AG04450 (cell line): ENCODE measurements around the gene TTLL11. TPM values are rescaled to one million over a fixed set of nuclear protein-coding genes. Genes with fewer than 3 reads are reported as not detected.

ENCODE experiments used
- CTCF ChIA-PET: fragments of 300-600, 350-600 bp; formaldehyde crosslinking; extraction: SDS; loops from one replicate; lab custom pipeline; 2022; ENCODE audit warnings: antibody characterized with exemption, inconsistent platforms; lab: Charles Lee
- POLR2A ChIA-PET: fragments of 350-600 bp; formaldehyde crosslinking; extraction: SDS; loops from one replicate; lab custom pipeline; 2021; ENCODE audit warnings: antibody characterized with exemption, inconsistent platforms; lab: Yijun Ruan, JAX
- DNase-seq: peaks from one replicate; pipeline ENCODE4 v3.0.0-alpha.2; 2011; ENCODE audit warnings: low read depth, low spot score
- H3K27ac ChIP-seq: one replicate; pipeline ENCODE4 v1.5.1; 2012; ENCODE audit warnings: low read depth, low read length, control low read depth
- H3K27me3 ChIP-seq: one replicate; pipeline ENCODE4 v1.6.0; 2012; ENCODE audit warnings: low read length; ENCODE audit not compliant: control insufficient read depth, insufficient read depth
- H3K4me3 ChIP-seq: 2 replicates; pipeline ENCODE4 v1.5.1; 2011; ENCODE audit warnings: mild to moderate bottlenecking, low read depth, low read length, control low read depth
- H3K9me3 ChIP-seq: 2 replicates; pipeline ENCODE4 v1.5.1; 2012; ENCODE audit warnings: low read length; ENCODE audit not compliant: control insufficient read depth, insufficient read depth
- polyA plus RNA-seq: library from polyadenylated mRNA; depleted of rRNA; stranded (reverse); fragments of >200 nt; gene quantifications from 2 replicates; pipeline ENCODE4 v1.2.3, GENCODE V29; 2011
- TF ChIP-seq, protein P1 (sequence below): IDR thresholded peaks from 2 replicates; pipeline ENCODE4 v1.5.1; 2011; ENCODE audit warnings: low read depth, low read length, control low read depth, inconsistent platforms

TTLL11 gene
- polyA plus RNA-seq, 1 experiment = 4.6 TPM

DNA sequence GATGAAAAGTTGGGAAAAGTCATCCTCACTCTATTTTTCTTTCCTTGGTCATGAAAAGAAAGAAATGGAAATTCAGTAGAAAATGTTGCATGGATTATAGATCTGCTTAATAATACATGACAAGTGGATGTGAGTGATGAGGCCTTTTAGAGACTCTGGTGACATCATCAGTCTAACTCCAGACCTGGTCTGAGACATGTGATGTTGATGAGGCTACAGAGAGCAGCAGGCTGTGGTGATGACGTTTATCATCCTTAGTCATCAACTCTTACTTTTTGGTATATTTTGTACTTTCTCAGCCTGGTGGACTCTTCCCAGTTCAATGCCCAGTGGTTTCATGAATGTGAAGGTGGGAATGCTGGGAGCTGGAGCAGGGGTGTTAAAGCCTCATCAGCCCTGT lies 116.4 kb downstream of the TTLL11 start:
- DNase-seq = no peak
- H3K4me3 ChIP-seq = no peak overlapping the region
- TF ChIP-seq, protein P1, sequence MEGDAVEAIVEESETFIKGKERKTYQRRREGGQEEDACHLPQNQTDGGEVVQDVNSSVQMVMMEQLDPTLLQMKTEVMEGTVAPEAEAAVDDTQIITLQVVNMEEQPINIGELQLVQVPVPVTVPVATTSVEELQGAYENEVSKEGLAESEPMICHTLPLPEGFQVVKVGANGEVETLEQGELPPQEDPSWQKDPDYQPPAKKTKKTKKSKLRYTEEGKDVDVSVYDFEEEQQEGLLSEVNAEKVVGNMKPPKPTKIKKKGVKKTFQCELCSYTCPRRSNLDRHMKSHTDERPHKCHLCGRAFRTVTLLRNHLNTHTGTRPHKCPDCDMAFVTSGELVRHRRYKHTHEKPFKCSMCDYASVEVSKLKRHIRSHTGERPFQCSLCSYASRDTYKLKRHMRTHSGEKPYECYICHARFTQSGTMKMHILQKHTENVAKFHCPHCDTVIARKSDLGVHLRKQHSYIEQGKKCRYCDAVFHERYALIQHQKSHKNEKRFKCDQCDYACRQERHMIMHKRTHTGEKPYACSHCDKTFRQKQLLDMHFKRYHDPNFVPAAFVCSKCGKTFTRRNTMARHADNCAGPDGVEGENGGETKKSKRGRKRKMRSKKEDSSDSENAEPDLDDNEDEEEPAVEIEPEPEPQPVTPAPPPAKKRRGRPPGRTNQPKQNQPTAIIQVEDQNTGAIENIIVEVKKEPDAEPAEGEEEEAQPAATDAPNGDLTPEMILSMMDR = no peak
- no peaks in the 10 kb centered on the region for H3K27me3 ChIP-seq
- H3K9me3 ChIP-seq = no peaks in the 10 kb centered on the region
- H3K27ac ChIP-seq = no peak overlapping the region
- CTCF ChIA-PET = no interaction called here
- POLR2A ChIA-PET = no interaction called here

DNA sequence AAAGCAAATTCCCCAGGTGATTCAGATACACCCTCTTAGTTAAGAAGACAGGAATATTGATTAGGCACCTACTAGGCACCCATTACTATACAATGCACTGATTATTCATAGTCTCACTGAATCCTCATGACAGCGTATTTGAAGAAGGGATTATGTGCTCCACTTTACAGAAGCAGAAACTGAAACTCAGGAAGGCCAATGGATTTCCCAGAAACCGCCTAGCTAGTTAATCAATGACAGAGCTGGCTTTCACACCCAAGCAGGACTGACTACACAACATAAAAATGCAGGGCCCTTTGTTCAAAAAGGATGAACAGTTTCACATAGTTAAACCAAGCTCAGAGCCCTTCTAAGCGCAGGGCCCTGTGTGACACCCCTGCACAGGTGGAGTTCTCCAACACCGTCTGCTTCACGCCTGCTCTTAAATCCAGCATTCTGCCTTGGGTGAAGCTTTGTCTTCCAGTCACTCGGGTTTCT lies 117.3 kb downstream of the TTLL11 start:
- DNase-seq = no peak
- Histone ChIP-seq H3K27ac (no peak overlapping the region), H3K27me3 (no peaks in the 10 kb centered on the region), H3K9me3 (no peaks in the 10 kb centered on the region), H3K4me3 (no peak overlapping the region)
- ChIA-PET CTCF (no interaction called here), POLR2A (no interaction called here)
- TF ChIP-seq, protein P1 = no peak

DNA sequence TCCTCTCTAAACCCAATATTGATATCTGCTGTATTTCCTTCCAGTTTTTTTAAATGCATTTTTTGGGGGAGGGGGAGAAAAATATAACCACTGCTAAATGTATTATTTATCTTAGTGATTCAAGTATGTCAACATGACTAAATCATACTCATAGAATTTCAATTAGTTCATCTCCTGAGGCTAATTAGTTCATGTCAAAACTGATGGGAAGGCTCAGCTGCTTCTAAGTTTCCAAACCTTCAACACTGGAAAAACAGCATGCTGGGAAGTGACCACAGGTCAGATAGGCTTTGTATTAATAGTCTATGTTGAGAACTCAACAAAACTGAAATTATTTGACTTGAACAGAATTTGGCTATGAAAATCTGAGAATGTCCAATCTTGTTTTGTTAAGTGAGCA lies 118.7 kb downstream of the TTLL11 start:
- Histone ChIP-seq H3K4me3 (no peak overlapping the region), H3K9me3 (no peaks in the 10 kb centered on the region), H3K27me3 (no peaks in the 10 kb centered on the region), H3K27ac (no peak overlapping the region)
- ChIA-PET CTCF (no interaction called here), POLR2A (no interaction called here)
- DNase-seq = no peak
- TF ChIP-seq, protein P1 = no peak

DNA sequence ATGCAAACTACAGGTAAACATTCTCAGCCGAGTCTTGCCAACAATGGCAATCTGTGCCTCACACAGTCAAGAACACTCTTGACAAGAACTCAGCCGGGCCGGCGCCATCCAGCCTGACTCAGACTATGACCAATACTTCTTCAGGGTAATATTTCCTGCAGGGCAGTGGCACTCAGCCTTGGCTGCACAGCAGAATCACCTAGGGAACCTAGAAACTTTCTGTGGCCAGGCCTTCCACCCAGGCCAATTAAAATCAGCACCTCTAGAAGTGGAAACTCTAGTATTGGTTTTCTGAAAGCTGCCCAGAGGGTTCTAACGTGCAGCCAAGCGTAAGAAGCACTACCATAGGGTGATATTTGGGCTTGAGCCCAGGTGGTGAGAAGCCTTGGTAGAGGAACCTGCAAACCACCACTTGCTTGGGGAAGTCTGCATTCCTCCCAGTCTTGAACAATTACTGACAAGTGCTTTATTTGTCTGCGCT lies 120.6 kb downstream of the TTLL11 start:
- DNase-seq = no peak
- POLR2A ChIA-PET = no interaction called here
- H3K4me3 ChIP-seq = no peak overlapping the region
- no peaks in the 10 kb centered on the region for H3K27me3 ChIP-seq
- TF ChIP-seq, protein P1 = no peak
- H3K27ac ChIP-seq = no peak overlapping the region
- CTCF ChIA-PET = no interaction called here
- no peaks in the 10 kb centered on the region for H3K9me3 ChIP-seq

DNA sequence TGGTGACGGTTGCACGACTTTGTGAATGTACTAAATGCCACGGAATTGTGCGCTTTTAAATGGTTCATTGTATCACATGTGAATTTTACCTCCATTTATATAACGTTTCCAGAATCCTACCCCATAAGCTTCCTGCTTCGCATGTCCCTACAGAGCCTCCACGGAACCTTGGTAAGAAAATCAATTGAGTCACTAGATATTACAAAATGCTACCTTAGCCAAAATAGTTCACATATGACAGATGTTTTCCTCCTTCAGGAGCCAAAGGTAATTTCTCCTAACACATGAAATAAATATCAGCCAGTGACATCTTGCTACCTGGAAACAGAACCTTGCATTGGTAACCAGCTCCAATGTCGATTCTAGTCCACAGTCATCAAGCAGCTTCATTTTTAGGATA lies 125.1 kb downstream of the TTLL11 start:
- DNase-seq = no peak
- TF ChIP-seq, protein P1 = no peak
- ChIA-PET POLR2A (no interaction called here), CTCF (interaction anchor here (1.2 kb wide), 1 partner anchor 418 kb away, joined by 5 read pairs; no protein-coding TSS in a partner anchor)
- Histone ChIP-seq H3K27me3 (no peaks in the 10 kb centered on the region), H3K4me3 (no peak overlapping the region), H3K27ac (no peak overlapping the region), H3K9me3 (no peaks in the 10 kb centered on the region)
